Measurements from ENCODE around the gene POLD3.

DNA sequence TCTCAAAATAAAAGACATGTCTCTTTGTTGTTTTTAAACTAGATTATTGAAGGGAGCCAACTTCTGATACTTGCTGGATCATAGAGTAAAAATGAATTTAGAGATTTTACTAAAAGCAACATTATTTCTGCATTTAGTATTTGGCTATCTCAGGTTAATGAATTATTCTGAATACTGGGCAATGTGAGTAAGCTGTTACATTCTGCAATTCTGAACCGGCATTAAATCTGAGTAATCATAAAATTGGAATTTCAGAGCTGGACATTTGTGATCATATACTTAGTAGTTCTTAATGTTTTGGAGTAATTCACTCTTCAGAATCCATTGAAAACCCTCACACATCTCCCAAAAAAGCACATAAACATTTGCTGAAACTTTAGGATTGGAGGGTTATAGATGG is 11.5 kb downstream of the POLD3 start:
- TF ChIP-seq, protein P1, sequence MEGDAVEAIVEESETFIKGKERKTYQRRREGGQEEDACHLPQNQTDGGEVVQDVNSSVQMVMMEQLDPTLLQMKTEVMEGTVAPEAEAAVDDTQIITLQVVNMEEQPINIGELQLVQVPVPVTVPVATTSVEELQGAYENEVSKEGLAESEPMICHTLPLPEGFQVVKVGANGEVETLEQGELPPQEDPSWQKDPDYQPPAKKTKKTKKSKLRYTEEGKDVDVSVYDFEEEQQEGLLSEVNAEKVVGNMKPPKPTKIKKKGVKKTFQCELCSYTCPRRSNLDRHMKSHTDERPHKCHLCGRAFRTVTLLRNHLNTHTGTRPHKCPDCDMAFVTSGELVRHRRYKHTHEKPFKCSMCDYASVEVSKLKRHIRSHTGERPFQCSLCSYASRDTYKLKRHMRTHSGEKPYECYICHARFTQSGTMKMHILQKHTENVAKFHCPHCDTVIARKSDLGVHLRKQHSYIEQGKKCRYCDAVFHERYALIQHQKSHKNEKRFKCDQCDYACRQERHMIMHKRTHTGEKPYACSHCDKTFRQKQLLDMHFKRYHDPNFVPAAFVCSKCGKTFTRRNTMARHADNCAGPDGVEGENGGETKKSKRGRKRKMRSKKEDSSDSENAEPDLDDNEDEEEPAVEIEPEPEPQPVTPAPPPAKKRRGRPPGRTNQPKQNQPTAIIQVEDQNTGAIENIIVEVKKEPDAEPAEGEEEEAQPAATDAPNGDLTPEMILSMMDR (IDR thresholded peaks at IDR 0.05) = no peak
- TF ChIP-seq POLR2A (IDR thresholded peaks at IDR 0.05) = no peak

Data from esophagus squamous epithelium (tissue), 4 donors.